Psoas muscle (tissue), 8 donors: Measurements from ENCODE around the gene CLASP1. TPM values are rescaled to one million over a fixed set of nuclear protein-coding genes. Genes with fewer than 3 reads are reported as not detected.
"Not testable (repeated sequence)": the region's sequence is repeated elsewhere in the genome, so short reads cannot be mapped to it uniquely, and the experiment has no call there.

ENCODE experiments used
- ATAC-seq, 4 donors: fragments of 200-7000 bp; cut with Tn5 transposase; one replicate each; pipeline ENCODE4 v1.9.1; 2020; ENCODE audit warnings: moderate library complexity in 3 of 4, mild to moderate bottlenecking in 2 of 4
- DNase-seq, 2 donors: peaks; one replicate each; pipeline ENCODE4 v3.0.0-alpha.2; 2020
- H3K27ac ChIP-seq: fragments of 200-600 bp; one replicate; pipeline ENCODE4 v1.8.0; 2022
- H3K27me3 ChIP-seq, 3 donors: fragments of 200-600 bp in 1 of 3; one replicate each; pipeline versions ENCODE4 v1.6.1 to v1.8.0; 2013 to 2022; ENCODE audit warnings: low read length in 2 of 3, mild to moderate bottlenecking in 2 of 3, moderate library complexity in 1 of 3; ENCODE audit not compliant: insufficient read depth in 3 of 3
- H3K36me3 ChIP-seq, 2 donors: fragments of 200-600 bp in 1 of 2; one replicate each; pipeline versions ENCODE4 v1.6.1 to v1.8.0; 2013 to 2022; ENCODE audit warnings: low read depth in 1 of 2, mild to moderate bottlenecking in 1 of 2, moderate library complexity in 1 of 2; ENCODE audit not compliant: insufficient read depth in 1 of 2
- H3K4me1 ChIP-seq: fragments of 200-600 bp; one replicate; pipeline ENCODE4 v1.8.0; 2022
- H3K4me3 ChIP-seq: fragments of 200-600 bp; one replicate; pipeline ENCODE4 v1.8.0; 2022; ENCODE audit warnings: mild to moderate bottlenecking
- H3K9me3 ChIP-seq: fragments of 200-600 bp; one replicate; pipeline ENCODE4 v1.8.0; 2022
- CTCF ChIP-seq: fragments of 200-600 bp; IDR thresholded peaks from one replicate; pipeline ENCODE4 v1.8.0; 2022; ENCODE audit warnings: antibody characterized with exemption
- WGBS, 3 donors: extraction: QIAGEN DNeasy Blood & Tissue Kit; methylation state at CpG; one replicate each; pipeline versions ENCODE4 v1.1.6 to v1.1.7; 2013; 5-methylcytosine and 5-hydroxymethylcytosine counted together
- intact Hi-C, 2 donors: fragments of 100-400 bp; cut with DNase I; formaldehyde crosslinking; loops; one replicate each; pipeline versions ENCODE4 v1.11.0 to v1.14.2; 2022
- polyA plus RNA-seq, 3 donors: library from polyadenylated mRNA; stranded (reverse); fragments of 200-250 nt; gene quantifications; one replicate each; pipeline ENCODE4 v1.2.3, GENCODE V29; 2013
- total RNA-seq, 4 donors: library from RNA; stranded (reverse); fragmentation: NEBNext Ultra II Directional in 2 of 4; extraction: Animal tissue kit (Norgen Biotek cat#: 25700) in 2 of 4; gene quantifications; one replicate each; pipeline versions ENCODE4 v1.2.1 to v1.2.4, GENCODE V29; 2021 to 2023
- donor health status: healthy with polysubstance abuse.
- donor health status: DM: no; HTN: no; CAD: no; lungs with moderate emphysema.
- donor health status: Bipolar disorder and iron deficiency.
- donor health status: healthy.
- donor health status: DM: yes; HTN: yes; CAD: no.
- donor health status: DM: no; HTN: no; CAD: no.
- donor health status: DM: no; HTN: no; CAD: no.
- donor health status: DM: yes; HTN: yes; CAD: no.

Gene CLASP1
- total and polyA plus RNA-seq, 7 donors: 11.6 to 60.7 (median 38.8) TPM

GRCh38 chr2:121611730-121612705, 37.2 kb downstream of the CLASP1 start:
- no peaks in the 10 kb centered on the region for H3K27me3 ChIP-seq
- TF ChIP-seq CTCF: no peak
- WGBS, 3 donors: 72 to 95% (median 84%) methylated on average over 1 of the region's 1 CpG
- ATAC-seq: no peak
- intact Hi-C loops: no loop called here
- DNase-seq: no peak
- H3K4me1 ChIP-seq: peaks cover 40% of the 10 kb centered on the region
- peak overlapping the region; percentile 10 for H3K27ac ChIP-seq
- peaks cover 0 to 9% of the 10 kb centered on the region in 2 donors for H3K36me3 ChIP-seq
- no peak overlapping the region for H3K4me3 ChIP-seq
- H3K9me3 ChIP-seq: no peaks in the 10 kb centered on the region

GRCh38 chr2:121611048-121611649, 38.1 kb downstream of the CLASP1 start:
- ATAC-seq, H3K4me3 ChIP-seq, H3K9me3 ChIP-seq, H3K27me3 ChIP-seq, H3K36me3 ChIP-seq, H3K27ac ChIP-seq, intact Hi-C loops, DNase-seq: not testable (repeated sequence)
- H3K4me1 ChIP-seq: peaks cover 46% of the 10 kb centered on the region
- WGBS, 3 donors: 77 to 97% (median 84%) methylated on average over 2 of the region's 2 CpGs

GRCh38 chr2:121610487-121610874, 38.8 kb downstream of the CLASP1 start:
- H3K9me3 ChIP-seq, intact Hi-C loops, H3K4me3 ChIP-seq, ATAC-seq, H3K27me3 ChIP-seq, H3K27ac ChIP-seq, H3K36me3 ChIP-seq, DNase-seq: not testable (repeated sequence)
- H3K4me1 ChIP-seq: peaks cover 49% of the 10 kb centered on the region

- no peak for TF ChIP-seq CTCF
- peaks cover 45% of the 10 kb centered on the region for H3K4me1 ChIP-seq
- DNase-seq (no peak), ATAC-seq (no peak)
- peaks cover 0 to 6% of the 10 kb centered on the region in 2 donors for H3K36me3 ChIP-seq
- H3K27ac ChIP-seq: peak overlapping the region; percentile 62
- no peak overlapping the region for H3K4me3 ChIP-seq
- WGBS, 3 donors: 49 to 64% (median 54%) methylated on average over 3 of the region's 3 CpGs
- H3K9me3 ChIP-seq: no peaks in the 10 kb centered on the region
- H3K27me3 ChIP-seq: no peaks in the 10 kb centered on the region
- intact Hi-C loops: loop anchor here in 1 of 2 donors (5.0 kb wide), 1 partner anchor 33 kb away; no protein-coding TSS in a partner anchor
These were observed 40.3 kb downstream of the CLASP1 start for GRCh38 chr2:121608967-121609366.

GRCh38 chr2:121608367-121608766, 40.9 kb downstream of the CLASP1 start:
- H3K27ac ChIP-seq: peak overlapping the region; percentile 62
- H3K27me3 ChIP-seq: no peaks in the 10 kb centered on the region
- H3K4me1 ChIP-seq: peaks cover 39% of the 10 kb centered on the region
- no peak for DNase-seq
- intact Hi-C loops: loop anchor here in 1 of 2 donors (5.0 kb wide), 1 partner anchor 34 kb away; no protein-coding TSS in a partner anchor
- H3K4me3 ChIP-seq: no peak overlapping the region
- WGBS, 3 donors: 57 to 73% (median 57%) methylated on average over 4 of the region's 4 CpGs
- ATAC-seq: peak in 2 of 4 donors; percentile 32 to 41
- no peaks in the 10 kb centered on the region for H3K9me3 ChIP-seq
- TF ChIP-seq CTCF: no peak
- H3K36me3 ChIP-seq: peaks cover 0 to 6% of the 10 kb centered on the region in 2 donors
